Heart left ventricle (tissue), 16 donors: ENCODE results near the gene CSTF2. TPM values are rescaled to one million over a fixed set of nuclear protein-coding genes. Genes with fewer than 3 reads are reported as not detected.
"Not testable (repeated sequence)": the region's sequence is repeated elsewhere in the genome, so short reads cannot be mapped to it uniquely, and the experiment has no call there.

Experiments
- ATAC-seq, 4 donors: fragments of 200-7000 bp; cut with Tn5 transposase; one replicate each; pipeline ENCODE4 v1.9.1; 2020 to 2022; ENCODE audit warnings: moderate library complexity in 4 of 4, mild to moderate bottlenecking in 3 of 4, moderate number of reproducible peaks in 1 of 4
- DNase-seq, 5 donors: peaks; one replicate each; pipeline ENCODE4 v3.0.0-alpha.2; 2020
- H3K27ac ChIP-seq, 12 donors: fragments of 200-600 bp; sonication (generic) in 4 of 12; one replicate each; pipeline versions ENCODE4 v1.5.0 to v1.8.0; 2016 to 2022; ENCODE audit warnings: mild to moderate bottlenecking in 2 of 12
- H3K27me3 ChIP-seq, 9 donors: fragments of 200-600 bp; sonication (generic) in 2 of 9; one replicate each; pipeline versions ENCODE4 v1.5.1 to v1.8.0; 2016 to 2022; ENCODE audit warnings: mild to moderate bottlenecking in 3 of 9
- H3K36me3 ChIP-seq, 9 donors: fragments of 200-600 bp; sonication (generic) in 2 of 9; one replicate each; pipeline versions ENCODE4 v1.5.0 to v1.8.0; 2018 to 2022; ENCODE audit warnings: mild to moderate bottlenecking in 2 of 9
- H3K4me1 ChIP-seq, 12 donors: fragments of 200-600 bp; sonication (generic) in 4 of 12; one replicate each; pipeline versions ENCODE4 v1.5.0 to v1.8.0; 2016 to 2022; ENCODE audit warnings: mild to moderate bottlenecking in 3 of 12
- H3K4me3 ChIP-seq, 12 donors: fragments of 200-600 bp; sonication (generic) in 4 of 12; one replicate each; pipeline versions ENCODE4 v1.5.0 to v1.8.0; 2017 to 2022; ENCODE audit warnings: mild to moderate bottlenecking in 9 of 12, moderate library complexity in 4 of 12
- H3K9me3 ChIP-seq, 12 donors: fragments of 200-600 bp; sonication (generic) in 4 of 12; one replicate each; pipeline versions ENCODE4 v1.5.0 to v1.8.0; 2016 to 2022; ENCODE audit warnings: mild to moderate bottlenecking in 1 of 12
- CTCF ChIP-seq, 12 donors: fragments of 200-600 bp; sonication (generic) in 4 of 12; IDR thresholded peaks; one replicate each; pipeline versions ENCODE4 v1.5.0 to v1.8.0; 2018 to 2022; ENCODE audit warnings: antibody characterized with exemption in 12 of 12, mild to moderate bottlenecking in 5 of 12
- POLR2A ChIP-seq, 2 donors: fragments of 450-650 bp; IDR thresholded peaks; one replicate each; pipeline ENCODE4 v1.6.1; 2017; ENCODE audit warnings: antibody characterized with exemption in 2 of 2, mild to moderate bottlenecking in 2 of 2, moderate library complexity in 2 of 2
- WGBS, 4 donors: extraction: QIAGEN DNeasy Blood & Tissue Kit in 2 of 4; methylation state at CpG; one replicate each; pipeline versions ENCODE4 v1.1.5 to v1.1.7; 2013 to 2018; 5-methylcytosine and 5-hydroxymethylcytosine counted together
- intact Hi-C, 10 donors: fragments of 100-400 bp; cut with DNase I; formaldehyde crosslinking; loops; one replicate each; pipeline versions ENCODE4 v1.11.1 to v1.14.2; 2022
- long read RNA-seq, 3 donors: library from polyadenylated mRNA; unstranded; transcript quantifications; one replicate each; pipeline ENCODE4 v2.0.0, GENCODE V29; 2020 to 2021
- polyA plus RNA-seq, 2 donors: library from polyadenylated mRNA; stranded (reverse); fragments of 200-250 nt; gene quantifications; one replicate each; pipeline ENCODE4 v1.2.3, GENCODE V29; 2013
- total RNA-seq, 9 donors: library from RNA; depleted of rRNA in 2 of 9; stranded (reverse); fragments of >200 nt in 2 of 9; fragmentation: NEBNext Ultra II Directional in 3 of 9; extraction: Animal tissue kit (Norgen Biotek cat#: 25700) in 3 of 9; gene quantifications; one replicate each; pipeline versions ENCODE4 v1.1.0 to v1.2.4, GENCODE V29; 2016 to 2023
- donor health status: ischemic (EF 13 %, LVEDD 7.1; RV severe dilation, severe dysfunction).
- donor health status: healthy with polysubstance abuse.
- donor health status: DM: no; HTN: yes; CAD: no.
- donor health status: DM: no; HTN: no; CAD: no.
- donor health status: ischemic (EF 25% LVEDD 6.9; RV normal size, moderate dysfunction).
- donor health status: ischemic (EF 25% LVEDD 5.7; RV mildly dilated, moderate dysfunction).
- donor health status: healthy.
- donor health status: DM: yes; HTN: yes; CAD: no.
- donor health status: ischemic (EF 35%, LVEDD 5.7; RV mildly dilated, moderate dysfunction).
- donor health status: nonischemic (EF 11% LVEDD 7.7; RV severe dilation, severe dysfunction).
- donor health status: DM: yes; HTN: yes; CAD: no.
- donor health status: PGD.
- donor health status: ischemic (EF 29% LVEDD 5.4; RV normal size, mild dysfunction).
- donor health status: nonischemic (EF 23%, LVEDD 6.1; RV moderate dilation, normal function).

CSTF2 gene
- 10 to 100 TPM in 1 of 9 donors, 1 to 10 TPM in 8; 5.6 to 11.6 (median 8.6) TPM for total RNA-seq
- polyA plus RNA-seq, result 10 to 100 TPM in 1 of 2 donors, 1 to 10 TPM in 1; 2.6 to 13.1 TPM
- long read RNA-seq, donor 1, transcript CSTF2-201 (14 exons, 1,958 nt), result major isoform, 6 of 10 reads
- long read RNA-seq, donor 1, partial matches to known transcripts, result 3 of 10 reads
- long read RNA-seq, donor 1, other reads (novel, unspliced or antisense), result 1 of 10 reads
- long read RNA-seq, donor 2, transcript CSTF2-201 (14 exons, 1,958 nt), result major isoform, 39 of 43 reads
- long read RNA-seq, donor 2, partial matches to known transcripts, result 4 of 43 reads
- long read RNA-seq, donor 2, other reads (novel, unspliced or antisense), result 0 of 43 reads
- long read RNA-seq, donor 3, transcript CSTF2-201 (14 exons, 1,958 nt), result major isoform, 6 of 11 reads
- long read RNA-seq, donor 3, partial matches to known transcripts, result 5 of 11 reads
- long read RNA-seq, donor 3, other reads (novel, unspliced or antisense), result 0 of 11 reads

GRCh38 chrX:100819837-100820666 is at the start of gene CSTF2:
CSTF2 (plus strand) TSS chrX:100820391; CDS start chrX:100820417, 26 bp downstream.
- peak in 2 of 12 donors; percentile 17 to 27 for TF ChIP-seq CTCF (IDR thresholded peaks at IDR 0.05)
- TF ChIP-seq POLR2A (IDR thresholded peaks at IDR 0.05), result no peak
- DNase-seq, result peak; percentile 73 to 89 (median 83)
- 0 to 47% (median 21%) methylated on average over 48 to 49 of the region's 49 CpGs for WGBS, 4 donors
- intact Hi-C loops, result no loop called here
- H3K36me3 ChIP-seq, result peaks cover 0 to 33% (median 23%) of the 10 kb centered on the region in 9 donors
- H3K4me1 ChIP-seq, result peaks cover 0 to 7% (median 0%) of the 10 kb centered on the region in 12 donors
- peak within 1 kb of the TSS; percentile 19 to 92 (median 69) for H3K4me3 ChIP-seq
- peaks cover 0 to 19% (median 0%) of the 10 kb centered on the region in 9 donors for H3K27me3 ChIP-seq
- peaks cover 0 to 8% (median 0%) of the 10 kb centered on the region in 12 donors for H3K9me3 ChIP-seq
- peak within 1 kb of the TSS in 9 of 12 donors; percentile 24 to 67 (median 47) for H3K27ac ChIP-seq
- peak; percentile 99 to 100 (median 100) for ATAC-seq

- H3K4me1 ChIP-seq, intact Hi-C loops, H3K36me3 ChIP-seq, H3K27me3 ChIP-seq, ATAC-seq, DNase-seq, H3K4me3 ChIP-seq, H3K9me3 ChIP-seq, H3K27ac ChIP-seq: not testable (repeated sequence)
- WGBS, 4 donors, result 73 to 88% (median 79%) methylated on average over 7 of the region's 7 CpGs
Measured at GRCh38 chrX:100796371-100796770, 23.8 kb upstream of the CSTF2 start.

- no peak for DNase-seq
- TF ChIP-seq POLR2A (IDR thresholded peaks at IDR 0.05), result no peak
- TF ChIP-seq CTCF (IDR thresholded peaks at IDR 0.05), result no peak
- Histone ChIP-seq H3K9me3 (no peaks in the 10 kb centered on the region), H3K27me3 (no peaks in the 10 kb centered on the region), H3K27ac (no peak overlapping the region), H3K4me3 (no peak overlapping the region), H3K4me1 (no peaks in the 10 kb centered on the region), H3K36me3 (no peaks in the 10 kb centered on the region)
- WGBS, 4 donors, result 88 to 95% (median 91%) methylated on average over 4 of the region's 4 CpGs
- ATAC-seq, result no peak
- intact Hi-C loops, result no loop called here
Measured at GRCh38 chrX:100797359-100797758, 22.8 kb upstream of the CSTF2 start.

GRCh38 chrX:100798484-100799214 is 21.5 kb upstream of the CSTF2 start:
- H3K27me3 ChIP-seq, result no peaks in the 10 kb centered on the region
- no peak for DNase-seq
- WGBS, 4 donors, result 53 to 70% (median 55%) methylated on average over 4 of the region's 4 CpGs
- no peak overlapping the region for H3K27ac ChIP-seq
- TF ChIP-seq CTCF (IDR thresholded peaks at IDR 0.05), result no peak
- no peak for TF ChIP-seq POLR2A (IDR thresholded peaks at IDR 0.05)
- no peak overlapping the region for H3K4me3 ChIP-seq
- H3K4me1 ChIP-seq, result no peaks in the 10 kb centered on the region
- no peaks in the 10 kb centered on the region for H3K9me3 ChIP-seq
- no peak for ATAC-seq
- intact Hi-C loops, result no loop called here
- no peaks in the 10 kb centered on the region for H3K36me3 ChIP-seq
